ENCODE measurements around the gene ALAD.

The ALAD gene

GRCh38 chr9:113364951-113365350 is 36.1 kb downstream of the ALAD start:
- no peaks in the 10 kb centered on the region for H3K4me1 ChIP-seq (ENCODE audit: low read length)
- no peaks in the 10 kb centered on the region for H3K36me3 ChIP-seq (replicated peaks; ENCODE audit: insufficient read depth, low read length)
- H3K4me2 ChIP-seq (ENCODE audit: low read depth, low read length) = no peak overlapping the region
- H3K9me2 ChIP-seq (replicated peaks; ENCODE audit: insufficient read depth, low read length) = no peaks in the 10 kb centered on the region
- H4K20me1 ChIP-seq (ENCODE audit: insufficient read depth, low read length) = no peaks in the 10 kb centered on the region
- H3K9me3 ChIP-seq (replicated peaks; ENCODE audit: insufficient read depth, low read length) = no peaks in the 10 kb centered on the region
- no peak overlapping the region for H2AFZ ChIP-seq (ENCODE audit: low read length)
- no peaks in the 10 kb centered on the region for H3K27me3 ChIP-seq (replicated peaks; ENCODE audit: insufficient read depth, low read length)
- no peak for TF ChIP-seq EZH2 (optimal IDR thresholded peaks at IDR 0.05; ENCODE audit: low read depth, low read length)
- no peak overlapping the region for H3K9ac ChIP-seq (ENCODE audit: low read length)
- no peak overlapping the region for H3K27ac ChIP-seq (ENCODE audit: low read length)
- no peak for DNase-seq
- H3F3A ChIP-seq (ENCODE audit: insufficient read depth, low read length) = no peaks in the 10 kb centered on the region
- H3K4me3 ChIP-seq (ENCODE audit: low read length) = no peak overlapping the region
- H3K79me2 ChIP-seq (ENCODE audit: low read length) = no peaks in the 10 kb centered on the region

DNA sequence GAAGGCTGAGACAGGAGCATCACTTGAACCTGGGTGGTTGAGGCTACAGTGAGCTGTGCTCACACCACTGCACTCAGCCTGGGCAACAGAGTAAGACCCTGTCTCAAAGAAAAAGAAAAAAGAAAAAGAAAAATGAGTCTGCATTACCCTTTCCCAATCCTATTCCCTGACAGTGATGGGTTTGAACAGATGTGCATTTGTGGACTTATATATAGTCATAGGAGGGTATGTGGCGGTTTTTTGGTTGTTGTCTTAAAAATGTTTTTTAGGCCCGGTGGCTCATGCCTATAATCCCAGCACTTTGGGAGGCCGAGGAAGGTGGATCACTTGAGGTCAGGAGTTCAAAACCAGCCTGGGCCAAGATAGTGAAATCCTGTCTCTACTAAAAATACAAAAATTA is 37.7 kb downstream of the ALAD start:
- no peaks in the 10 kb centered on the region for H3F3A ChIP-seq (ENCODE audit: insufficient read depth, low read length)
- H3K36me3 ChIP-seq (replicated peaks; ENCODE audit: insufficient read depth, low read length) = no peaks in the 10 kb centered on the region
- H2AFZ ChIP-seq (ENCODE audit: low read length) = no peak overlapping the region
- H3K4me2 ChIP-seq (ENCODE audit: low read depth, low read length) = no peak overlapping the region
- H4K20me1 ChIP-seq (ENCODE audit: insufficient read depth, low read length) = no peaks in the 10 kb centered on the region
- H3K4me1 ChIP-seq (ENCODE audit: low read length) = no peaks in the 10 kb centered on the region
- H3K9ac ChIP-seq (ENCODE audit: low read length) = no peak overlapping the region
- no peak overlapping the region for H3K4me3 ChIP-seq (ENCODE audit: low read length)
- TF ChIP-seq, protein P1, sequence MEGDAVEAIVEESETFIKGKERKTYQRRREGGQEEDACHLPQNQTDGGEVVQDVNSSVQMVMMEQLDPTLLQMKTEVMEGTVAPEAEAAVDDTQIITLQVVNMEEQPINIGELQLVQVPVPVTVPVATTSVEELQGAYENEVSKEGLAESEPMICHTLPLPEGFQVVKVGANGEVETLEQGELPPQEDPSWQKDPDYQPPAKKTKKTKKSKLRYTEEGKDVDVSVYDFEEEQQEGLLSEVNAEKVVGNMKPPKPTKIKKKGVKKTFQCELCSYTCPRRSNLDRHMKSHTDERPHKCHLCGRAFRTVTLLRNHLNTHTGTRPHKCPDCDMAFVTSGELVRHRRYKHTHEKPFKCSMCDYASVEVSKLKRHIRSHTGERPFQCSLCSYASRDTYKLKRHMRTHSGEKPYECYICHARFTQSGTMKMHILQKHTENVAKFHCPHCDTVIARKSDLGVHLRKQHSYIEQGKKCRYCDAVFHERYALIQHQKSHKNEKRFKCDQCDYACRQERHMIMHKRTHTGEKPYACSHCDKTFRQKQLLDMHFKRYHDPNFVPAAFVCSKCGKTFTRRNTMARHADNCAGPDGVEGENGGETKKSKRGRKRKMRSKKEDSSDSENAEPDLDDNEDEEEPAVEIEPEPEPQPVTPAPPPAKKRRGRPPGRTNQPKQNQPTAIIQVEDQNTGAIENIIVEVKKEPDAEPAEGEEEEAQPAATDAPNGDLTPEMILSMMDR (IDR thresholded peaks at IDR 0.05; ENCODE audit: low read length) = no peak
- TF ChIP-seq EZH2 (optimal IDR thresholded peaks at IDR 0.05; ENCODE audit: low read depth, low read length) (no peak), EZH2phosphoT487 (IDR thresholded peaks at IDR 0.05; ENCODE audit: low read length) (no peak)
- no peak for DNase-seq
- H3K9me3 ChIP-seq (replicated peaks; ENCODE audit: insufficient read depth, low read length) = no peaks in the 10 kb centered on the region
- H3K27ac ChIP-seq (ENCODE audit: low read length) = no peak overlapping the region
- H3K9me2 ChIP-seq (replicated peaks; ENCODE audit: insufficient read depth, low read length) = no peaks in the 10 kb centered on the region
- H3K27me3 ChIP-seq (replicated peaks; ENCODE audit: insufficient read depth, low read length) = no peaks in the 10 kb centered on the region
- peaks cover 7% of the 10 kb centered on the region for H3K79me2 ChIP-seq (ENCODE audit: low read length)

DNA sequence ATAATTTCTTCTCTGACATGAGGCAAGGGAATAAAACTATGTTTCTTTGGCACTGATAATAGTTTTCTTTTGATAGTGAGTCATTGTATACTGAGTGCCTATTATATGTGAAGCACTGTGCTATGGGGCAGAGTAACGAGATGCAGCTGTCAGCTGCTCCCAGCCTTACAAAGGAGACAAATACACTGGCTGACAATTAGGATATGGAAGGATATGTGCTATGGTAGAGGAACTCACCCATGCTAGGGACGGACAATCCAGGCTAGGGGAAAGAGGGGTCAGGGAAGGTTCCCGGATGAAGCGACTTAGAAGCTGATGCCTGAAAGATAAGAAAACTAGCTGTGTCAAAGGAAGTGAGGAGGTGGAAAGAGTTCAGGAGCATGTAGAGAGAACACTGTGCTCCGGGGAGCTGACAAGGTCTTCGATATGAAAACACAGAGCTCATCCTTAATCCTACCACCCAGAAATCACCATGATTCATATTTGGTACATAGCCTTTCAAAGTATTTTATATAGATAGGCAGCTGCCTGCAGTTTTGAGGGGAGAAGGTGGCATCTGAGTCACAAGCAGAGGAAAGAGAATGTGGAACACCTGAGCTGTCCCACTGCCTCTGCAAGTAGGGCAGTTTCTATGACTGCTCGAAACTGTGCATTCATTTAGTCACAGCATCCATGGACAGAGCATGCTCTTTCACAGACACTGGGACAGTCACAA is 39.6 kb downstream of the ALAD start:
- peaks cover 13% of the 10 kb centered on the region for H3K79me2 ChIP-seq (ENCODE audit: low read length)
- no peak for DNase-seq
- no peaks in the 10 kb centered on the region for H3K36me3 ChIP-seq (replicated peaks; ENCODE audit: insufficient read depth, low read length)
- TF ChIP-seq EZH2phosphoT487 (IDR thresholded peaks at IDR 0.05; ENCODE audit: low read length) = no peak
- no peak for TF ChIP-seq EZH2 (optimal IDR thresholded peaks at IDR 0.05; ENCODE audit: low read depth, low read length)
- TF ChIP-seq, protein P1 (IDR thresholded peaks at IDR 0.05; ENCODE audit: low read length) = no peak
- no peak overlapping the region for H3K4me3 ChIP-seq (ENCODE audit: low read length)
- H3K9ac ChIP-seq (ENCODE audit: low read length) = no peak overlapping the region
- H2AFZ ChIP-seq (ENCODE audit: low read length) = no peak overlapping the region
- H3K27me3 ChIP-seq (replicated peaks; ENCODE audit: insufficient read depth, low read length) = no peaks in the 10 kb centered on the region
- no peaks in the 10 kb centered on the region for H3F3A ChIP-seq (ENCODE audit: insufficient read depth, low read length)
- no peaks in the 10 kb centered on the region for H3K9me2 ChIP-seq (replicated peaks; ENCODE audit: insufficient read depth, low read length)
- H3K27ac ChIP-seq (ENCODE audit: low read length) = no peak overlapping the region
- no peak overlapping the region for H3K4me2 ChIP-seq (ENCODE audit: low read depth, low read length)
- H3K9me3 ChIP-seq (replicated peaks; ENCODE audit: insufficient read depth, low read length) = no peaks in the 10 kb centered on the region
- H4K20me1 ChIP-seq (ENCODE audit: insufficient read depth, low read length) = no peaks in the 10 kb centered on the region
- no peaks in the 10 kb centered on the region for H3K4me1 ChIP-seq (ENCODE audit: low read length)

- Histone ChIP-seq H4K20me1 (ENCODE audit: insufficient read depth, low read length) (no peaks in the 10 kb centered on the region), H3K9me2 (replicated peaks; ENCODE audit: insufficient read depth, low read length) (no peaks in the 10 kb centered on the region), H3K27ac (ENCODE audit: low read length) (no peak overlapping the region), H3K4me3 (ENCODE audit: low read length) (no peak overlapping the region), H3K4me2 (ENCODE audit: low read depth, low read length) (no peak overlapping the region), H3K79me2 (ENCODE audit: low read length) (peaks cover 16% of the 10 kb centered on the region), H2AFZ (ENCODE audit: low read length) (no peak overlapping the region), H3K9me3 (replicated peaks; ENCODE audit: insufficient read depth, low read length) (no peaks in the 10 kb centered on the region), H3K36me3 (replicated peaks; ENCODE audit: insufficient read depth, low read length) (no peaks in the 10 kb centered on the region), H3F3A (ENCODE audit: insufficient read depth, low read length) (no peaks in the 10 kb centered on the region), H3K27me3 (replicated peaks; ENCODE audit: insufficient read depth, low read length) (no peaks in the 10 kb centered on the region), H3K4me1 (ENCODE audit: low read length) (no peaks in the 10 kb centered on the region), H3K9ac (ENCODE audit: low read length) (no peak overlapping the region)
- TF ChIP-seq, protein P1 (IDR thresholded peaks at IDR 0.05; ENCODE audit: low read length) = no peak
- TF ChIP-seq EZH2phosphoT487 (IDR thresholded peaks at IDR 0.05; ENCODE audit: low read length) (no peak), EZH2 (optimal IDR thresholded peaks at IDR 0.05; ENCODE audit: low read depth, low read length) (no peak)
- DNase-seq = no peak
Measured at GRCh38 chr9:113360242-113360842, 40.7 kb downstream of the ALAD start.

Data from MM.1S (cell line).